ENCODE results near the gene FNTB.

GRCh38 chr14:64992328-64992885 is 5.7 kb downstream of the FNTB start:
- TF ChIP-seq CTCF (IDR thresholded peaks at IDR 0.05; ENCODE audit: low read depth, low read length, poor library complexity, severe bottlenecking) (no peak), EZH2phosphoT487 (IDR thresholded peaks at IDR 0.05; ENCODE audit: borderline replicate concordance, low read length) (no peak)
